ENCODE results near the gene SULT1C2.

Gene SULT1C2

DNA sequence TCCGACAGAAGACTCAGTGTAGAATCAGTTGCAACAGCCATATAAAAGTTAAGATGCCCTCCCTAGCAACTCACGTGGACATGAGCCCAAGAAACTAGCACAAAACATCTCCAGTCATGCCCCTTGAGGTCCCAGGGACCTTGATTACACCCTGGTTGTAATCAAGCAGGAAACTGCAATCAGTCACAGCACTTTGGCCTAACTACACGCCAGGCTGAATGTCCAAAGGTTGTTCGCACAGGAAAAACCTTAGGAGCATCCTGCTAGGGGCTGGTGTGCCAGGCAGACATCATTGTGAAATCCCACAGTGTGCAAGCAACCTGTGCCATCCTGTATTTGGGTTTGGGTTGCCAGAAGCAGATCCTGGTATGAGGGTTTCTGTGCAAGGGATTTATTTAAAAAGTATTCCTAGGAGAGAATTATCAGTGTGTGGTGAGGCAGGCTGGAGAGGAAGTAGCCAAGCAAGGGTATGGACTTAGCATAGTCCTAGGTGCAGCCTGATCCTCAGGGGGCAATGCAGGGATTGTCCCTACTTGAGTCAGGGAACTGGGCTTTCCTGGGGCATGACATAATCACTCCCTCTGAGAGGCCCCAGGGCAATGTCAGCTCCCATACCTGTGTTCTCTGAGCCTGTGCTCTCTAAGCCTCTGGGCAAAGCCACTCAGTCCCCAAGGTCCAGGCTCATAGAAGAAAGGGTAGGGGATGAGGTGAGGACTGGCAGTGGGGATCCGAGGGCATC, 17.8 kb upstream of the SULT1C2 start:
- TF ChIP-seq FOXP2 (optimal IDR thresholded peaks at IDR 0.05; ENCODE audit: borderline replicate concordance, extremely low read depth, extremely low read length, insufficient read depth) (no peak), SIN3A (IDR thresholded peaks at IDR 0.05; ENCODE audit: borderline replicate concordance, insufficient read depth, low read length) (no peak), TAF1 (IDR thresholded peaks at IDR 0.05; ENCODE audit: borderline replicate concordance, insufficient read depth, low read length) (no peak), POLR2AphosphoS5 (IDR thresholded peaks at IDR 0.05; ENCODE audit: low read depth, low read length) (no peak)
- TF ChIP-seq, protein P1, sequence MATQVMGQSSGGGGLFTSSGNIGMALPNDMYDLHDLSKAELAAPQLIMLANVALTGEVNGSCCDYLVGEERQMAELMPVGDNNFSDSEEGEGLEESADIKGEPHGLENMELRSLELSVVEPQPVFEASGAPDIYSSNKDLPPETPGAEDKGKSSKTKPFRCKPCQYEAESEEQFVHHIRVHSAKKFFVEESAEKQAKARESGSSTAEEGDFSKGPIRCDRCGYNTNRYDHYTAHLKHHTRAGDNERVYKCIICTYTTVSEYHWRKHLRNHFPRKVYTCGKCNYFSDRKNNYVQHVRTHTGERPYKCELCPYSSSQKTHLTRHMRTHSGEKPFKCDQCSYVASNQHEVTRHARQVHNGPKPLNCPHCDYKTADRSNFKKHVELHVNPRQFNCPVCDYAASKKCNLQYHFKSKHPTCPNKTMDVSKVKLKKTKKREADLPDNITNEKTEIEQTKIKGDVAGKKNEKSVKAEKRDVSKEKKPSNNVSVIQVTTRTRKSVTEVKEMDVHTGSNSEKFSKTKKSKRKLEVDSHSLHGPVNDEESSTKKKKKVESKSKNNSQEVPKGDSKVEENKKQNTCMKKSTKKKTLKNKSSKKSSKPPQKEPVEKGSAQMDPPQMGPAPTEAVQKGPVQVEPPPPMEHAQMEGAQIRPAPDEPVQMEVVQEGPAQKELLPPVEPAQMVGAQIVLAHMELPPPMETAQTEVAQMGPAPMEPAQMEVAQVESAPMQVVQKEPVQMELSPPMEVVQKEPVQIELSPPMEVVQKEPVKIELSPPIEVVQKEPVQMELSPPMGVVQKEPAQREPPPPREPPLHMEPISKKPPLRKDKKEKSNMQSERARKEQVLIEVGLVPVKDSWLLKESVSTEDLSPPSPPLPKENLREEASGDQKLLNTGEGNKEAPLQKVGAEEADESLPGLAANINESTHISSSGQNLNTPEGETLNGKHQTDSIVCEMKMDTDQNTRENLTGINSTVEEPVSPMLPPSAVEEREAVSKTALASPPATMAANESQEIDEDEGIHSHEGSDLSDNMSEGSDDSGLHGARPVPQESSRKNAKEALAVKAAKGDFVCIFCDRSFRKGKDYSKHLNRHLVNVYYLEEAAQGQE (IDR thresholded peaks at IDR 0.05; ENCODE audit: insufficient read depth in 1 of 2, low read depth in 2 of 2, low read length in 2 of 2) = no peak

- TF ChIP-seq POLR2AphosphoS5 (IDR thresholded peaks at IDR 0.05; ENCODE audit: low read depth, low read length) = no peak
- no peak for TF ChIP-seq SIN3A (IDR thresholded peaks at IDR 0.05; ENCODE audit: borderline replicate concordance, insufficient read depth, low read length)
- no peak for TF ChIP-seq TAF1 (IDR thresholded peaks at IDR 0.05; ENCODE audit: borderline replicate concordance, insufficient read depth, low read length)
- TF ChIP-seq FOXP2 (optimal IDR thresholded peaks at IDR 0.05; ENCODE audit: borderline replicate concordance, extremely low read depth, extremely low read length, insufficient read depth) = peak; percentile 68
- TF ChIP-seq, protein P1 (IDR thresholded peaks at IDR 0.05; ENCODE audit: insufficient read depth in 1 of 2, low read depth in 2 of 2, low read length in 2 of 2) = no peak
These were observed 16.9 kb upstream of the SULT1C2 start for GRCh38 chr2:108271691-108272253.

DNA sequence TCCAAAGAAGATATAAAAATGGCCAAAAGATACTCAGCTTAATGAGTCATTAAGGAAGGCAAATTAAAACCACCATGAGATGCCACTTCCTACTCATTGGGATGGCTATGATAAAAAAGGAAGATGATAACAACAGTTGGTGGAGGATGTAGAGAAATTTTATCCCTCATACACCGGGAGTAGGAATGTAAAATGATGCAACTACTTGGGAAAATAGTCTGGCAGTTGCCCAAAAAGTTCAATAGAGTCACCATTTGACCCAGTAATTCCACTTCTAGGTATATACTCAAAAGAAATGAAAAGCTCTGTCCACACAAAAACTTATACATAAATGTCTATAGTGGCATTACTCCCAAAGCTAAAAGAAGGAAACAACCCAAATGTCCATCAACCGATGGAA, 10.1 kb upstream of the SULT1C2 start:
- TF ChIP-seq FOXP2 (optimal IDR thresholded peaks at IDR 0.05; ENCODE audit: borderline replicate concordance, extremely low read depth, extremely low read length, insufficient read depth) (no peak), TAF1 (IDR thresholded peaks at IDR 0.05; ENCODE audit: borderline replicate concordance, insufficient read depth, low read length) (no peak), POLR2AphosphoS5 (IDR thresholded peaks at IDR 0.05; ENCODE audit: low read depth, low read length) (no peak), SIN3A (IDR thresholded peaks at IDR 0.05; ENCODE audit: borderline replicate concordance, insufficient read depth, low read length) (no peak)
- TF ChIP-seq, protein P1 (IDR thresholded peaks at IDR 0.05; ENCODE audit: insufficient read depth in 1 of 2, low read depth in 2 of 2, low read length in 2 of 2) = no peak

DNA sequence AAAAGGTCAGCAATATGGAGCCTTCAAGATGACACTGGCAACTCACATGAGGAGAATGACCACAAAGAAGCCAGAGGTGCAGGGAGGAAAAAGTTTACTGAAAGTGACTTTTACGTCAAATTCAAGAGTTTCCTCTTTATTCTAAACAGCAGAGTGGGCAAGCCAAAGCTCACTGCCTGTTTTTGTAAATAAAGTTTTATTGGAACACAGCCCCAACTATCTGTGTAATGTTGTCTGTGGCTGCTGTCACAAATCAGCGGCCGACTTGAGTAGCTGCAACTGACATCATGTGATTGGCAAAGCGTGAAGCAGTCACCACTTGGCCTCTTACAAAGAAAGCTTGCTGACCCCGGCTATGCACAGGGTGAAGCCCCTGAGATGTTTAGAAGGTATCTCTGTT, 9.2 kb upstream of the SULT1C2 start:
- TF ChIP-seq POLR2AphosphoS5 (IDR thresholded peaks at IDR 0.05; ENCODE audit: low read depth, low read length) = no peak
- TF ChIP-seq FOXP2 (optimal IDR thresholded peaks at IDR 0.05; ENCODE audit: borderline replicate concordance, extremely low read depth, extremely low read length, insufficient read depth) = no peak
- TF ChIP-seq, protein P1 (IDR thresholded peaks at IDR 0.05; ENCODE audit: insufficient read depth in 1 of 2, low read depth in 2 of 2, low read length in 2 of 2) = no peak
- no peak for TF ChIP-seq SIN3A (IDR thresholded peaks at IDR 0.05; ENCODE audit: borderline replicate concordance, insufficient read depth, low read length)
- TF ChIP-seq TAF1 (IDR thresholded peaks at IDR 0.05; ENCODE audit: borderline replicate concordance, insufficient read depth, low read length) = no peak

Measured in PFSK-1 (cell line).